DMS53 (cell line): Measurements from ENCODE around the gene PSME2.
"Not testable (repeated sequence)": the region's sequence is repeated elsewhere in the genome, so short reads cannot be mapped to it uniquely, and the experiment has no call there.

Source experiments
- DNase-seq: peaks from one replicate; lab custom pipeline; 2025; lab: John Stamatoyannopoulos, UW

PSME2 gene

GRCh38 chr14:24114532-24115421 is 31.6 kb downstream of the PSME2 start, which contains the start of the genes DCAF11 and NRL:
TSS of gene DCAF11 (plus strand) at chr14:24114777. CDS start at chr14:24115595, 818 bp downstream.
TSS of gene NRL (minus strand) at chr14:24114949. CDS start at chr14:24082848, 32,101 bp downstream.
- DNase-seq = peak; percentile 99

- peak; percentile 94 for DNase-seq
These were observed 32.4 kb downstream of the PSME2 start for GRCh38 chr14:24113801-24114531.

- DNase-seq = no peak
These were observed 33.0 kb downstream of the PSME2 start for GRCh38 chr14:24113379-24113800.

GRCh38 chr14:24110523-24110922 is 35.9 kb downstream of the PSME2 start:
- DNase-seq = no peak

- no peak for DNase-seq
These were observed 36.4 kb downstream of the PSME2 start for GRCh38 chr14:24110060-24110459.

GRCh38 chr14:24108336-24108874 is 38.0 kb downstream of the PSME2 start:
- DNase-seq = no peak

- DNase-seq = no peak
These were observed 39.6 kb downstream of the PSME2 start for GRCh38 chr14:24106672-24107271.

GRCh38 chr14:24105609-24106239 is 40.7 kb downstream of the PSME2 start:
- not testable (repeated sequence) for DNase-seq

- DNase-seq = no peak
These were observed 43.0 kb downstream of the PSME2 start for GRCh38 chr14:24103451-24103850.

GRCh38 chr14:24102357-24103048 is 43.9 kb downstream of the PSME2 start:
- DNase-seq = no peak

GRCh38 chr14:24100982-24101494 is 45.4 kb downstream of the PSME2 start:
- DNase-seq = no peak

- DNase-seq = no peak
These were observed 46.0 kb downstream of the PSME2 start for GRCh38 chr14:24100197-24100981.

GRCh38 chr14:24098927-24099813 is 47.2 kb downstream of the PSME2 start:
- DNase-seq = peak; percentile 15

- DNase-seq = no peak
These were observed 48.0 kb downstream of the PSME2 start for GRCh38 chr14:24098229-24098926.

- DNase-seq = no peak
These were observed 49.7 kb downstream of the PSME2 start for GRCh38 chr14:24096545-24097181.

GRCh38 chr14:24095271-24096068 is 50.9 kb downstream of the PSME2 start:
- DNase-seq = peak; percentile 43

GRCh38 chr14:24094841-24095270 is 51.6 kb downstream of the PSME2 start:
- no peak for DNase-seq
